ENCODE results near the gene DYRK3. TPM values are rescaled to one million over a fixed set of nuclear protein-coding genes. Genes with fewer than 3 reads are reported as not detected.

Gene DYRK3
- total and polyA plus RNA-seq, 10 of the 15 experiments (the other 5 are each of a cell fraction or from before 2014, with no cell fraction given) = 1.6 to 12.9 (median 10.3) TPM

DNA sequence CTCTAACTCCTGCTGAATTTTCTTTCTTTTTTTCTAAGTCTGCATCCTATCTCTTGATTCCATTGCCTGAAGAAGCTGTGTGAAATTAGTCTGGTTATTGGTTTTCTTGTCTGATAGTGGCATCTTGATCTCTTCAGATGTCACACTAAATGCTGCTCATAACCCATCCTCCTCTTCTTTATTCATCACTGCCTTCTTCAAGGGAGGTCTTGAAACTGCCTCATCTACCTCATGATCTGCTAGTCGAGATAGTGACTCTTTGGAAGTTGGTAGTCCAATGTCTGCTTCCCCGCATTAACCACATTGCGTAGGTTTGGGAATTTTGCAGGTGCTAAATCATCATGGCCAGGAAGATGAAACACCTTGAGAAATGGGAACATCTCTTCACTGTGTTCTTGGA, 15.7 kb downstream of the DYRK3 start:
- no peaks in the 10 kb centered on the region for H4K20me1 ChIP-seq (ENCODE audit: control insufficient read depth, insufficient read depth)
- SMC1A ChIA-PET (ENCODE audit: uncharacterized antibody, unreplicated experiment) = interaction anchor here (3.4 to 8.9 kb wide), 2 partner anchors 12 to 16 kb away, joined by 16 to 139 read pairs; partner anchors contain the start of gene DYRK3
- WGBS (ENCODE audit: insufficient coverage, insufficient replicate concordance, low lambda C conversion rate, missing lambda C conversion rate) = 97% methylated on average over 3 of the region's 3 CpGs
- CTCF ChIA-PET = interaction anchor here (9.7 to 28.3 kb wide), 2 partner anchors 11 to 18 kb away, joined by 172 to 1150 read pairs; partner anchors contain the start of gene DYRK3
- H2AFZ ChIP-seq (ENCODE audit: control insufficient read depth, low read depth, low read length) = no peak overlapping the region
- FAIRE-seq (no peak), DNase-seq (ENCODE audit: low read depth, low spot score) (no peak), ATAC-seq (no peak)
- H3K9ac ChIP-seq (ENCODE audit: control insufficient read depth, insufficient read depth, low read length) = no peak overlapping the region
- H3K27me3 ChIP-seq (replicated peaks in 1 of 2; ENCODE audit: control insufficient read depth in 2 of 2, insufficient read depth in 2 of 2, low read length in 1 of 2) = no peaks in the 10 kb centered on the region
- H3K79me2 ChIP-seq (ENCODE audit: control insufficient read depth, insufficient read depth, low read length) = no peaks in the 10 kb centered on the region
- no peak overlapping the region for H3K4me3 ChIP-seq
- POLR2A ChIA-PET = interaction anchor here (1.2 to 2.7 kb wide), 2 partner anchors 12 to 20 kb away, joined by 3 to 8 read pairs; no protein-coding TSS in a partner anchor
- H3K27ac ChIP-seq (ENCODE audit: control insufficient read depth, insufficient read depth) = no peak overlapping the region
- TF ChIP-seq HDAC6 (IDR thresholded peaks at IDR 0.05; ENCODE audit: unreplicated experiment) = no peak
- no peak for TF ChIP-seq GABPA (IDR thresholded peaks at IDR 0.05; ENCODE audit: low read depth)
- no peak for TF ChIP-seq RAD21 (IDR thresholded peaks at IDR 0.05; ENCODE audit: insufficient read depth, low read depth, low read length)
- no peak for TF ChIP-seq FOXK2 (IDR thresholded peaks at IDR 0.05)
- no peak for TF ChIP-seq GATAD2B (conservative IDR thresholded peaks at IDR 0.05; ENCODE audit: low read depth)
- TF ChIP-seq BACH1 (IDR thresholded peaks at IDR 0.05; ENCODE audit: borderline replicate concordance) = no peak
- TF ChIP-seq, protein P1, sequence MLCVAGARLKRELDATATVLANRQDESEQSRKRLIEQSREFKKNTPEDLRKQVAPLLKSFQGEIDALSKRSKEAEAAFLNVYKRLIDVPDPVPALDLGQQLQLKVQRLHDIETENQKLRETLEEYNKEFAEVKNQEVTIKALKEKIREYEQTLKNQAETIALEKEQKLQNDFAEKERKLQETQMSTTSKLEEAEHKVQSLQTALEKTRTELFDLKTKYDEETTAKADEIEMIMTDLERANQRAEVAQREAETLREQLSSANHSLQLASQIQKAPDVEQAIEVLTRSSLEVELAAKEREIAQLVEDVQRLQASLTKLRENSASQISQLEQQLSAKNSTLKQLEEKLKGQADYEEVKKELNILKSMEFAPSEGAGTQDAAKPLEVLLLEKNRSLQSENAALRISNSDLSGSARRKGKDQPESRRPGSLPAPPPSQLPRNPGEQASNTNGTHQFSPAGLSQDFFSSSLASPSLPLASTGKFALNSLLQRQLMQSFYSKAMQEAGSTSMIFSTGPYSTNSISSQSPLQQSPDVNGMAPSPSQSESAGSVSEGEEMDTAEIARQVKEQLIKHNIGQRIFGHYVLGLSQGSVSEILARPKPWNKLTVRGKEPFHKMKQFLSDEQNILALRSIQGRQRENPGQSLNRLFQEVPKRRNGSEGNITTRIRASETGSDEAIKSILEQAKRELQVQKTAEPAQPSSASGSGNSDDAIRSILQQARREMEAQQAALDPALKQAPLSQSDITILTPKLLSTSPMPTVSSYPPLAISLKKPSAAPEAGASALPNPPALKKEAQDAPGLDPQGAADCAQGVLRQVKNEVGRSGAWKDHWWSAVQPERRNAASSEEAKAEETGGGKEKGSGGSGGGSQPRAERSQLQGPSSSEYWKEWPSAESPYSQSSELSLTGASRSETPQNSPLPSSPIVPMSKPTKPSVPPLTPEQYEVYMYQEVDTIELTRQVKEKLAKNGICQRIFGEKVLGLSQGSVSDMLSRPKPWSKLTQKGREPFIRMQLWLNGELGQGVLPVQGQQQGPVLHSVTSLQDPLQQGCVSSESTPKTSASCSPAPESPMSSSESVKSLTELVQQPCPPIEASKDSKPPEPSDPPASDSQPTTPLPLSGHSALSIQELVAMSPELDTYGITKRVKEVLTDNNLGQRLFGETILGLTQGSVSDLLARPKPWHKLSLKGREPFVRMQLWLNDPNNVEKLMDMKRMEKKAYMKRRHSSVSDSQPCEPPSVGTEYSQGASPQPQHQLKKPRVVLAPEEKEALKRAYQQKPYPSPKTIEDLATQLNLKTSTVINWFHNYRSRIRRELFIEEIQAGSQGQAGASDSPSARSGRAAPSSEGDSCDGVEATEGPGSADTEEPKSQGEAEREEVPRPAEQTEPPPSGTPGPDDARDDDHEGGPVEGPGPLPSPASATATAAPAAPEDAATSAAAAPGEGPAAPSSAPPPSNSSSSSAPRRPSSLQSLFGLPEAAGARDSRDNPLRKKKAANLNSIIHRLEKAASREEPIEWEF (IDR thresholded peaks at IDR 0.05; ENCODE audit: insufficient replicate concordance, low read depth, low read length) = no peak
- TF ChIP-seq STAT1 (conservative IDR thresholded peaks at IDR 0.05) = no peak
- TF ChIP-seq MYC (IDR thresholded peaks at IDR 0.05; ENCODE audit: insufficient read depth, insufficient read length, insufficient replicate concordance, low read length, severe bottlenecking) = no peak
- TF ChIP-seq SIN3A (IDR thresholded peaks at IDR 0.05; ENCODE audit: low read depth, low read length) = no peak
- no peak for TF ChIP-seq WRNIP1 (IDR thresholded peaks at IDR 0.05; ENCODE audit: borderline replicate concordance, low read depth, low read length)
- TF ChIP-seq MEF2A (IDR thresholded peaks at IDR 0.05; ENCODE audit: insufficient read depth, low read depth, low read length) = no peak
- no peak for TF ChIP-seq CREB1 (IDR thresholded peaks at IDR 0.05; ENCODE audit: low read depth)
- no peak for TF ChIP-seq TAF1 (IDR thresholded peaks at IDR 0.05; ENCODE audit: borderline replicate concordance, low read depth, low read length)
- no peak for TF ChIP-seq POLR2AphosphoS2 (IDR thresholded peaks at IDR 0.05; ENCODE audit: low read depth, low read length)
- no peak overlapping the region for H3K4me2 ChIP-seq (ENCODE audit: control insufficient read depth, insufficient read depth)
- H3K9me3 ChIP-seq (replicated peaks; ENCODE audit: control insufficient read depth, insufficient read depth, low read length) = no peaks in the 10 kb centered on the region
- peaks cover 3 to 20% of the 10 kb centered on the region in 2 experiments; a peak in 3 of 4 replicates for H3K36me3 ChIP-seq (ENCODE audit: control insufficient read depth in 2 of 2, insufficient read depth in 2 of 2, low read length in 1 of 2)
- in situ Hi-C loops (cut with MboI) (no loop called here), intact Hi-C loops (cut with micrococcal nuclease; ENCODE audit: unreplicated experiment) (no loop called here)
- H3K4me1 ChIP-seq (ENCODE audit: control insufficient read depth, insufficient read depth, low read length) = no peaks in the 10 kb centered on the region
- BruUV-seq (replicated peaks) = no TSS peak
- RAD21 ChIA-PET (ENCODE audit: unreplicated experiment) = interaction anchor here (4.7 kb wide), 1 partner anchor 13 kb away, joined by 30 read pairs; no protein-coding TSS in a partner anchor
